Mesenchymal stem cell (in vitro differentiated cells and primary cell): ENCODE data around the gene TBRG1. TPM values are rescaled to one million over a fixed set of nuclear protein-coding genes. Genes with fewer than 3 reads are reported as not detected.

Experiments used
- small RNA-seq: library from polyadenylated mRNA; stranded (forward); fragments of <200 nt; extraction: miRNeasy Mini kit (QIAGEN cat#:217004); gene quantifications from one replicate; pipeline ENCODE3, GENCODE V24; 2013; ENCODE audit warnings: low read depth

The TBRG1 gene

Small RNAs within 50 kb of the gene (small RNA-seq; reads per million reads assigned to genes)
- gene RNA5SP352 = not detected
